SU-DHL-6 (cell line): ENCODE measurements around the gene CAMK4.

Experiments used
- H2AFZ ChIP-seq: fragments of 200-600 bp; sonication (generic); 2 replicates; pipeline ENCODE4 v1.6.1; 2014; ENCODE audit warnings: low read depth, mild to moderate bottlenecking, moderate library complexity, mixed read lengths, antibody characterized with exemption, low read length; ENCODE audit not compliant: severe bottlenecking
- H3F3A ChIP-seq: fragments of 200-600 bp; shearing (Covaris generic); 2 replicates; pipeline ENCODE4 v1.6.0; 2016; ENCODE audit warnings: antibody characterized with exemption, mild to moderate bottlenecking; ENCODE audit not compliant: insufficient read depth
- H3K27ac ChIP-seq: fragments of 200-600 bp; sonication (generic); 2 replicates; pipeline ENCODE4 v1.5.1; 2016; ENCODE audit warnings: low read depth, mild to moderate bottlenecking, low read length, moderate library complexity, mixed read lengths
- H3K27me3 ChIP-seq: fragments of 200-600 bp; sonication (generic), shearing (Covaris generic); 2 replicates; pipeline ENCODE4 v1.6.0; 2014; ENCODE audit warnings: mild to moderate bottlenecking, low read length
- H3K36me3 ChIP-seq: fragments of 200-600 bp; sonication (generic); 2 replicates; pipeline ENCODE4 v1.6.1; 2014; ENCODE audit warnings: mild to moderate bottlenecking, low read length, mixed read lengths
- H3K4me2 ChIP-seq: fragments of 300-600, 200-600 bp; shearing (Covaris generic), sonication (generic); 2 replicates; pipeline ENCODE4 v1.6.0; 2014; ENCODE audit warnings: low read length, low read depth, mild to moderate bottlenecking; ENCODE audit not compliant: poor library complexity, severe bottlenecking
- H3K4me3 ChIP-seq: fragments of 200-600 bp; sonication (generic); 2 replicates; pipeline ENCODE4 v1.5.1; 2014; ENCODE audit warnings: antibody characterized with exemption, low read length, mild to moderate bottlenecking, mixed read lengths; ENCODE audit not compliant: insufficient read depth, poor library complexity, severe bottlenecking
- H3K79me2 ChIP-seq: fragments of 200-600 bp; sonication (generic); 2 replicates; pipeline ENCODE4 v1.6.1; 2014; ENCODE audit warnings: mild to moderate bottlenecking, low read length, moderate library complexity; ENCODE audit not compliant: insufficient read depth
- H3K9ac ChIP-seq: fragments of 200-600 bp; sonication (generic); 2 replicates; pipeline ENCODE4 v1.7.0; 2014; ENCODE audit warnings: mild to moderate bottlenecking, low read length
- H3K9me2 ChIP-seq: fragments of 200-600 bp; sonication (generic); replicated peaks from 2 replicates; pipeline ENCODE4 v1.6.1; 2014; ENCODE audit warnings: low read length; ENCODE audit not compliant: insufficient read depth
- H3K9me3 ChIP-seq: fragments of 200-600 bp; sonication (generic); 2 replicates; pipeline ENCODE4 v1.6.1; 2014; ENCODE audit warnings: low read length, mixed read lengths; ENCODE audit not compliant: insufficient read depth
- H4K20me1 ChIP-seq: fragments of 200-600 bp; sonication (generic); 2 replicates; pipeline ENCODE4 v1.6.1; 2014; ENCODE audit warnings: low read depth, mild to moderate bottlenecking, antibody characterized with exemption, low read length, moderate library complexity, mixed read lengths
- CTCF ChIP-seq: fragments of 200-600 bp; sonication (generic); IDR thresholded peaks from one replicate; pipeline ENCODE4 v1.5.1; 2017; ENCODE audit warnings: antibody characterized with exemption, mild to moderate bottlenecking, low read length, moderate library complexity; ENCODE audit not compliant: insufficient read depth, poor library complexity, severe bottlenecking
- EZH2phosphoT487 ChIP-seq: fragments of 200-600 bp; sonication (generic), shearing (Covaris generic); conservative IDR thresholded peaks from 2 replicates; pipeline ENCODE4 v1.6.1; 2018; ENCODE audit warnings: mild to moderate bottlenecking, antibody characterized with exemption, low read length, moderate library complexity, mixed read lengths

The CAMK4 gene

GRCh38 chr5:111472579-111472978 is 248.4 kb downstream of the CAMK4 start:
- Histone ChIP-seq H3K27me3 (no peaks in the 10 kb centered on the region), H3K36me3 (no peaks in the 10 kb centered on the region), H3K27ac (no peak overlapping the region), H3K79me2 (no peaks in the 10 kb centered on the region), H3K4me3 (no peak overlapping the region), H3K9ac (no peak overlapping the region), H3K4me2 (no peak overlapping the region), H3K9me3 (no peaks in the 10 kb centered on the region), H3K9me2 (no peaks in the 10 kb centered on the region), H2AFZ (no peak overlapping the region), H3F3A (no peaks in the 10 kb centered on the region), H4K20me1 (no peaks in the 10 kb centered on the region)
- no peak for TF ChIP-seq CTCF
- TF ChIP-seq EZH2phosphoT487: no peak

GRCh38 chr5:111478266-111478665 is 254.1 kb downstream of the CAMK4 start:
- H3K9ac ChIP-seq: no peak overlapping the region
- no peak overlapping the region for H2AFZ ChIP-seq
- H3K79me2 ChIP-seq: no peaks in the 10 kb centered on the region
- no peak overlapping the region for H3K4me2 ChIP-seq
- H3K9me2 ChIP-seq: no peaks in the 10 kb centered on the region
- no peaks in the 10 kb centered on the region for H3F3A ChIP-seq
- no peak overlapping the region for H3K4me3 ChIP-seq
- no peaks in the 10 kb centered on the region for H3K36me3 ChIP-seq
- no peak overlapping the region for H3K27ac ChIP-seq
- H3K27me3 ChIP-seq: no peaks in the 10 kb centered on the region
- TF ChIP-seq CTCF: no peak
- no peaks in the 10 kb centered on the region for H4K20me1 ChIP-seq
- H3K9me3 ChIP-seq: no peaks in the 10 kb centered on the region

GRCh38 chr5:111478898-111479297 is 254.7 kb downstream of the CAMK4 start:
- Histone ChIP-seq H3K36me3 (no peaks in the 10 kb centered on the region), H3K79me2 (no peaks in the 10 kb centered on the region)

More at GRCh38 chr5:111478898-111479297, 254.7 kb downstream of the CAMK4 start:
- no peaks in the 10 kb centered on the region for H3F3A ChIP-seq
- no peak overlapping the region for H3K27ac ChIP-seq
- TF ChIP-seq CTCF (no peak), EZH2phosphoT487 (no peak)
- H3K9me3 ChIP-seq: no peaks in the 10 kb centered on the region
- no peak overlapping the region for H3K4me2 ChIP-seq
- H3K27me3 ChIP-seq: no peaks in the 10 kb centered on the region
- no peak overlapping the region for H3K4me3 ChIP-seq
- no peak overlapping the region for H3K9ac ChIP-seq
- H4K20me1 ChIP-seq: no peaks in the 10 kb centered on the region
- H3K9me2 ChIP-seq: no peaks in the 10 kb centered on the region
- H2AFZ ChIP-seq: no peak overlapping the region
